Effector memory CD8-positive, alpha-beta T cell (primary cell): ENCODE results near the gene AHSP.
"Not testable (repeated sequence)": the region's sequence is repeated elsewhere in the genome, so short reads cannot be mapped to it uniquely, and the experiment has no call there.

Experiments
- ATAC-seq: fragments of 150-1000 bp; cut with Tn5 transposase; replicated peaks from 2 replicates; pipeline ENCODE4 v1.10.0; 2021; ENCODE audit warnings: mild to moderate bottlenecking, moderate library complexity
- DNase-seq, 3 experiments: peaks; one replicate each; pipeline ENCODE4 v3.0.0; 2021
- H3K27ac Mint-ChIP-seq, 2 donors: one replicate each; pipeline ENCODE4 v1.8.0; 2022; ENCODE audit warnings: mild to moderate bottlenecking in 2 of 2, mixed read lengths in 2 of 2, moderate library complexity in 2 of 2
- H3K27me3 Mint-ChIP-seq, 2 donors: one replicate each; pipeline ENCODE4 v1.8.0; 2022; ENCODE audit warnings: mixed read lengths in 2 of 2
- H3K36me3 Mint-ChIP-seq: one replicate; pipeline ENCODE4 v1.8.0; 2022; ENCODE audit warnings: mild to moderate bottlenecking, moderate library complexity, mixed read lengths; ENCODE audit not compliant: insufficient read depth
- H3K4me1 Mint-ChIP-seq, 2 donors: one replicate each; pipeline ENCODE4 v1.8.0; 2022; ENCODE audit warnings: low read depth in 2 of 2, mixed read lengths in 2 of 2
- H3K4me3 Mint-ChIP-seq, 2 donors: one replicate each; pipeline ENCODE4 v1.8.0; 2022; ENCODE audit warnings: mild to moderate bottlenecking in 2 of 2, mixed read lengths in 2 of 2, moderate library complexity in 2 of 2
- H3K9me3 Mint-ChIP-seq, 2 donors: one replicate each; pipeline ENCODE4 v1.8.0; 2022; ENCODE audit warnings: mixed read lengths in 2 of 2

The AHSP gene

GRCh38 chr16:31568577-31569359 is 41.1 kb downstream of the AHSP start:
- ATAC-seq: no peak

DNA sequence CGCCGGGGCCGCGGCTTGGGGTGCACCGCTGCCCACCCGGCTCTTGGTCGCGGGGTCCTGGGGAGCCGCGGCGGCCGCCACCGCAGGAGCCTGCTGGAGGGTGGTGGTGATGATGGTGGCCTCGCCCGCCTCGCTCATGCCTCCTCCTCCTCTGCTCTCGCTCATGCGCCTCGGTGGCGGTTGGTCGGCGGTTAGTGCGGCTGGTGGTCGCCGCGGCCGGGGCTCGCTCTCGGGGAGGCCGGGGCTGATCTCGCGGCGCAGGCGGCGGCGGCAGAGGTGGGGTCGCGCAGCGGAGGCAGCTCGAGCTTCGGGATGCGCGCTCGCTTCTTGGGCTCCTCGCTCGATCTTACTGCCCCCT is 41.6 kb downstream of the AHSP start:
- Mint-ChIP-seq H3K4me3 (peak overlapping the region; percentile 59 to 76), H3K27me3 (peaks cover 54 to 72% of the 10 kb centered on the region in 2 donors), H3K9me3 (peaks cover 3 to 10% of the 10 kb centered on the region in 2 donors), H3K27ac (no peak overlapping the region), H3K4me1 (peaks cover 0 to 5% of the 10 kb centered on the region in 2 donors), H3K36me3 (no peaks in the 10 kb centered on the region)
- DNase-seq: no peak
- ATAC-seq: no peak

More at GRCh38 chr16:31568577-31569359, 41.1 kb downstream of the AHSP start:
- no peak for DNase-seq
- peaks cover 3 to 10% of the 10 kb centered on the region in 2 donors for H3K9me3 Mint-ChIP-seq
- no peaks in the 10 kb centered on the region for H3K36me3 Mint-ChIP-seq
- no peak overlapping the region for H3K4me3 Mint-ChIP-seq
- peaks cover 54 to 78% of the 10 kb centered on the region in 2 donors for H3K27me3 Mint-ChIP-seq
- no peak overlapping the region for H3K27ac Mint-ChIP-seq
- peaks cover 0 to 5% of the 10 kb centered on the region in 2 donors for H3K4me1 Mint-ChIP-seq

- Mint-ChIP-seq H3K4me3 (no peak overlapping the region), H3K27ac (no peak overlapping the region), H3K36me3 (no peaks in the 10 kb centered on the region), H3K27me3 (peaks cover 48 to 66% of the 10 kb centered on the region in 2 donors), H3K4me1 (peaks cover 0 to 5% of the 10 kb centered on the region in 2 donors), H3K9me3 (peaks cover 7 to 16% of the 10 kb centered on the region in 2 donors)
- DNase-seq (no peak), ATAC-seq (no peak)
Measured at GRCh38 chr16:31572821-31573220, 45.1 kb downstream of the AHSP start.

DNA sequence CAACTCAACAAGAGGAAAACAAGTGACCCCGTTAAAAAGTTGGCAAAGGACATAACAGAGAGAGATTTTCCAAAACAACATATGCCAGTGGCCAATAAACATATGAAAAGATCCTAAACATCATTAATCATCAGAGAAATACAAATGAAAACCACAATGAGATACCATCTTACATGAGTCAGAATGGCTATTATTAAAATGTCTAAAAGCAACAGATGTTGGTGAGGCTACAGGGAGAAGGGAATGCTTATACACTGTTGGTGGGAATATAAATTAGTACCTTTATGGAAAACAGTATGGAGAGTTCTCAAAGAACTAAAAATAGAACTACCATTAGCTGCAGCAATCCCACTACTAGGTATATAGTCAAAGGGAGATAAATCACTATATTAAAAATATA is 46.5 kb downstream of the AHSP start:
- H3K4me3 Mint-ChIP-seq, H3K36me3 Mint-ChIP-seq, H3K4me1 Mint-ChIP-seq, ATAC-seq, DNase-seq, H3K27ac Mint-ChIP-seq: not testable (repeated sequence)
- Mint-ChIP-seq H3K9me3 (peaks cover 10 to 16% of the 10 kb centered on the region in 2 donors), H3K27me3 (peaks cover 35 to 55% of the 10 kb centered on the region in 2 donors)

DNA sequence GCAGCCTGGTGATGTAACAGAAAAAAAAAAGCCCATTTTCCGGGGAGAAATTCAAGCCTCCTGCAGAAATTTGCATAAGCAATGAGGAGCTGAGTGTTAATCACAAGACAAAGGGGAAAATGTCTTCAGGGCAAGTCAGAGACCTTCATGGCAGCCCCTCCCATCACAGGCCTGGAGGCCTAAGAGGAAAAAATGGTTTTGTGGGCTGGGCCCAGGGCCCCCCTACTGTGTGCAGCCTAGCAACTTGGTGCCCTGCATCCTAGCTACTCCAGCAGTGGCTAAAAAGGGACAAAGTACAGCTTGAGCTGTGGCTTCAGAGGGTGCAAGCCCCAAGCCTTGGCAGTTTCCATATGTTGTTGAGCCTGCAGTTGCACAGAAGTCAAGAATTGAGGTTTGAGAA is 49.7 kb downstream of the AHSP start:
- H3K4me1 Mint-ChIP-seq: no peaks in the 10 kb centered on the region
- no peak overlapping the region for H3K27ac Mint-ChIP-seq
- no peak for ATAC-seq
- no peaks in the 10 kb centered on the region for H3K36me3 Mint-ChIP-seq
- H3K4me3 Mint-ChIP-seq: no peak overlapping the region
- peaks cover 11 to 16% of the 10 kb centered on the region in 2 donors for H3K9me3 Mint-ChIP-seq
- DNase-seq: no peak
- peaks cover 7 to 23% of the 10 kb centered on the region in 2 donors for H3K27me3 Mint-ChIP-seq
